Endodermal cell (in vitro differentiated cells): ENCODE results near the gene EFNA3. TPM values are rescaled to one million over a fixed set of nuclear protein-coding genes. Genes with fewer than 3 reads are reported as not detected.

Experiments
- DNase-seq: peaks from one replicate; pipeline ENCODE4 v3.0.0-alpha.2; 2017
- H3K27ac ChIP-seq: 2 replicates; pipeline ENCODE4 v1.5.1; 2013; ENCODE audit warnings: mild to moderate bottlenecking, low read depth, low read length, moderate library complexity
- H3K27me3 ChIP-seq: 2 replicates; pipeline ENCODE4 v1.6.1; 2013; ENCODE audit warnings: mild to moderate bottlenecking, low read length, moderate library complexity; ENCODE audit not compliant: insufficient read depth, control insufficient read depth, poor library complexity, severe bottlenecking
- H3K36me3 ChIP-seq: 2 replicates; pipeline ENCODE4 v1.7.0; 2013; ENCODE audit warnings: mild to moderate bottlenecking, low read length, moderate library complexity; ENCODE audit not compliant: control insufficient read depth, insufficient read depth
- H3K4me1 ChIP-seq: one replicate; pipeline ENCODE4 v1.7.0; 2013; ENCODE audit warnings: low read length; ENCODE audit not compliant: control insufficient read depth, insufficient read depth
- H3K4me3 ChIP-seq: 2 replicates; pipeline ENCODE4 v1.5.1; 2013; ENCODE audit warnings: mild to moderate bottlenecking, low read length, moderate library complexity
- H3K9ac ChIP-seq: 2 replicates; pipeline ENCODE4 v1.6.1; 2013; ENCODE audit warnings: mild to moderate bottlenecking, low read length, moderate library complexity; ENCODE audit not compliant: poor library complexity, severe bottlenecking; ENCODE audit errors: extremely low read depth
- H3K9me3 ChIP-seq: 2 replicates; pipeline ENCODE4 v1.6.1; 2013; ENCODE audit warnings: mild to moderate bottlenecking, low read length, moderate library complexity; ENCODE audit not compliant: control insufficient read depth
- H3K27ac Mint-ChIP-seq: 2 replicates; pipeline ENCODE4 v1.8.0; 2020; ENCODE audit warnings: mixed read lengths
- H3K27me3 Mint-ChIP-seq: 2 replicates; pipeline ENCODE4 v1.8.0; 2021; ENCODE audit warnings: mild to moderate bottlenecking, mixed read lengths; ENCODE audit not compliant: insufficient read depth
- H3K36me3 Mint-ChIP-seq: 2 replicates; pipeline ENCODE4 v1.8.0; 2020; ENCODE audit warnings: low read depth, mixed read lengths
- H3K4me1 Mint-ChIP-seq: 2 replicates; pipeline ENCODE4 v1.8.0; 2020; ENCODE audit warnings: mixed read lengths
- H3K4me3 Mint-ChIP-seq: 2 replicates; pipeline ENCODE4 v1.8.0; 2020; ENCODE audit warnings: mild to moderate bottlenecking, moderate library complexity, mixed read lengths
- H3K9me3 Mint-ChIP-seq: 2 replicates; pipeline ENCODE4 v1.8.0; 2020; ENCODE audit warnings: mild to moderate bottlenecking, mixed read lengths
- WGBS, 2 experiments: methylation state at CpG; one replicate each; pipeline versions ENCODE4 v1.1.5 to v1.1.7; 2013; ENCODE audit warnings: missing lambda C conversion rate in 2 of 2, mixed read lengths in 1 of 2; ENCODE audit not compliant: insufficient coverage in 1 of 2, insufficient read length in 1 of 2; 5-methylcytosine and 5-hydroxymethylcytosine counted together
- total RNA-seq, 2 donors: library from RNA; stranded (reverse); fragmentation: NEBNext Ultra II Directional in 1 of 2; extraction: Animal tissue kit (Norgen Biotek cat#: 25700) in 1 of 2; gene quantifications; 2 replicates in 1 of 2; 3 replicates in 1 of 2; pipeline ENCODE4 v1.2.1, GENCODE V29; 2021
- TF ChIP-seq, protein P1 (sequence below): fragments of 200-600 bp; sonication (generic); conservative IDR thresholded peaks from 2 replicates; pipeline ENCODE4 v1.5.0; 2021; ENCODE audit warnings: antibody characterized with exemption, mild to moderate bottlenecking

Gene EFNA3
- total RNA-seq, 2 donors from 2014 or later, result 3.1 to 6.0 TPM

DNA sequence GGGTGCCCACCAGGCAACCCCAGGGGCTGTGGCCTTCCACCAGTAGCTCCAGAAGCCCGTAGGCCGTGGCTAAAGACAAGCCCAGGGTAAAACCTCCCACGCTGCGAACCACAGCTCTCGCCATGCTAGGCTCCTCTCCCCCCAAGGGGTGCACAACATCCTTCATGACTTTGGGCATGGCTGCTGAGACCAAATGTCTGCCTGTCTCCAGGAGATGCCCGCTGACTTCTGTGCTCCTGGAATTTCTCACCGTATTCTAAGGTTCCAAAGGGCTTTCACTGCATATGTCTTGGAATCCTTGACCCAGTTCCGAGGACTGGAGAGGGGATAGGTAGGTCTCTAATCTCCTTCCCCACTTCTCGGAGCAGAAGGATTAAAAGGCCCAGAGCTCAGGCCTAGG is 45.1 kb upstream of the EFNA3 start, which contains the start of the genes DCST1 and DCST2:
Gene DCST1 (plus strand): TSS at position 301 of the 400 bp plus-strand sequence. CDS start 213 bp downstream, outside the sequence.
Gene DCST2 (minus strand): TSS at position 258 of the 400 bp plus-strand sequence. CDS start 80 bp downstream, at position 178.
- Mint-ChIP-seq H3K4me3 (no peak within 1 kb of the TSS), H3K27me3 (peaks cover 11% of the 10 kb centered on the region), H3K9me3 (no peaks in the 10 kb centered on the region), H3K27ac (no peak within 1 kb of the TSS), H3K36me3 (no peaks in the 10 kb centered on the region), H3K4me1 (peaks cover 1% of the 10 kb centered on the region)
- H3K9me3 ChIP-seq, result no peaks in the 10 kb centered on the region
- no peaks in the 10 kb centered on the region for H3K36me3 ChIP-seq
- WGBS, 2 experiments, result 88 to 97% methylated on average over 8 to 9 of the region's 9 CpGs
- H3K4me1 ChIP-seq, result no peaks in the 10 kb centered on the region
- no peak for DNase-seq
- TF ChIP-seq, protein P1, sequence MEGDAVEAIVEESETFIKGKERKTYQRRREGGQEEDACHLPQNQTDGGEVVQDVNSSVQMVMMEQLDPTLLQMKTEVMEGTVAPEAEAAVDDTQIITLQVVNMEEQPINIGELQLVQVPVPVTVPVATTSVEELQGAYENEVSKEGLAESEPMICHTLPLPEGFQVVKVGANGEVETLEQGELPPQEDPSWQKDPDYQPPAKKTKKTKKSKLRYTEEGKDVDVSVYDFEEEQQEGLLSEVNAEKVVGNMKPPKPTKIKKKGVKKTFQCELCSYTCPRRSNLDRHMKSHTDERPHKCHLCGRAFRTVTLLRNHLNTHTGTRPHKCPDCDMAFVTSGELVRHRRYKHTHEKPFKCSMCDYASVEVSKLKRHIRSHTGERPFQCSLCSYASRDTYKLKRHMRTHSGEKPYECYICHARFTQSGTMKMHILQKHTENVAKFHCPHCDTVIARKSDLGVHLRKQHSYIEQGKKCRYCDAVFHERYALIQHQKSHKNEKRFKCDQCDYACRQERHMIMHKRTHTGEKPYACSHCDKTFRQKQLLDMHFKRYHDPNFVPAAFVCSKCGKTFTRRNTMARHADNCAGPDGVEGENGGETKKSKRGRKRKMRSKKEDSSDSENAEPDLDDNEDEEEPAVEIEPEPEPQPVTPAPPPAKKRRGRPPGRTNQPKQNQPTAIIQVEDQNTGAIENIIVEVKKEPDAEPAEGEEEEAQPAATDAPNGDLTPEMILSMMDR, result no peak
- no peaks in the 10 kb centered on the region for H3K27me3 ChIP-seq
- no peak within 1 kb of the TSS for H3K27ac ChIP-seq
- H3K9ac ChIP-seq, result no peak within 1 kb of the TSS
- no peak within 1 kb of the TSS for H3K4me3 ChIP-seq

DNA sequence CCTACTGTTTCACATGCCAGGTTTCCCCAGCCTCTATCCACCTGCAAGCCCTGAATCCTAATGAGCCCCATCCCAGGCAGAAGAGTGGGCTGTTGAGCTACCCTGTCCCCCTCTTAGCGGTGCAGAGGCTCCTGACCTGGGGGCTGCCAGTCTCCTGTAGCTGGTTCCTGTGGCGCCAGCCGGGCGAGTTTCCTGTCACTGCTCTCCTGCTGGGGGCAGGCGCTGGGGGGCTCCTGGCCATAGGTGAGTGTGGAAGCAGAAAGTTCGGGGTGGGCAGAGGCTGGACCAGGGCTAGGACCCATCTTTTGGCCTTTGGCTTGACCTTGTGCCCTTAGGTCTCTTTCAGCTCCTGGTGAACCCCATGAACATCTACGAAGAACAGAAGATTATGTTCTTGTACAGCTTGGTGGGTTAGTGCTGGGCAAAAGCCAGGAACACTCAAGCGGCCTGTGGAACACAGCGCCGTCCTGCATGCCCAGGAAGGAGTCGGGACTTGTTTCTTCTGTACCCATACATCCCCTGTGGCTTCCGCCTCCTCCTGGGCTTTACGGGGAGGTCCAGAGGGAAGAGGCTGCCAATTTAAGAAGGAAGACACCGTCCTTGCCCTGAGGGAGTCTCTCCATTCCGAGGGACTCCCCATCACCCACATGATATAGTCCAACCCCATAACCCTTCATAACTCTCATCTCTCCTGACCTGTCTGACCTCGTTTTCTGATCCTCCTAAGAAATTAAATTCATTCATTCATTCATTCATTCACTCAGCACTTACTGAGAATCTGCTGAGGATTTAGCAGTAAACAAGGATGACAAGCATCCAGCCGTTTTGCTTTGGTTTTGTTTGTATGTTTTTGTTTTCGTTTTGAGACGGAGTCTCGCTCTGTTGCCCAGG is 44.1 kb upstream of the EFNA3 start:
- no peaks in the 10 kb centered on the region for H3K36me3 ChIP-seq

DNA sequence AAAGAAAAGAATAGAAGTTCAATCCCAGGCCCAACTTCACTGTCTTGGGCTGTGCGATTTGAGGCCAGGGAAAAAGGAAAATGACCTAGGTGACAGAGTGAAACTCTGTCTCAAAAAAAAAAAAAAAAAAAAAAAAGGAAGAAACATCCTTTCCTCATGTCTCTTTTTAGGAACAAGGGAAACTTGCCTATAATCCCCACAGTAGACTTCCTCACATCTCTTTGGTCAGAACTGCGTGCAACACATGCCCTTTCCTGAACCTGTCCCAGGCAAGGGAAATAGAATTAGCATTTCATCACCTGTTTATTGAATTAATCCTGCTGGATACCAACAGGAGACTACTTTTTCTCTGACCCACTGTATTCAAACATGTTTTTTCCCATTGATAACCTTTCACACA is 42.7 kb upstream of the EFNA3 start:
- H3K36me3 ChIP-seq, result no peaks in the 10 kb centered on the region
- 97 to 100% methylated on average over 1 to 2 of the region's 2 CpGs for WGBS, 2 experiments

More for the DNA sequence above, 44.1 kb upstream of the EFNA3 start:
- no peak for DNase-seq
- 85 to 98% methylated on average over 10 to 20 of the region's 20 CpGs for WGBS, 2 experiments
- H3K4me3 Mint-ChIP-seq, result no peak overlapping the region
- H3K27me3 ChIP-seq, result no peaks in the 10 kb centered on the region
- H3K4me1 ChIP-seq, result no peaks in the 10 kb centered on the region
- H3K27ac Mint-ChIP-seq, result no peak overlapping the region
- H3K4me3 ChIP-seq, result no peak overlapping the region
- no peaks in the 10 kb centered on the region for H3K36me3 Mint-ChIP-seq
- H3K9ac ChIP-seq, result no peak overlapping the region
- H3K27ac ChIP-seq, result no peak overlapping the region
- H3K9me3 Mint-ChIP-seq, result no peaks in the 10 kb centered on the region
- H3K9me3 ChIP-seq, result no peaks in the 10 kb centered on the region
- TF ChIP-seq, protein P1, result no peak
- peaks cover 3% of the 10 kb centered on the region for H3K4me1 Mint-ChIP-seq
- H3K27me3 Mint-ChIP-seq, result peaks cover 13% of the 10 kb centered on the region

More for the DNA sequence above, 42.7 kb upstream of the EFNA3 start:
- no peaks in the 10 kb centered on the region for H3K4me1 ChIP-seq
- H3K4me3 ChIP-seq, result no peak overlapping the region
- H3K27me3 ChIP-seq, result no peaks in the 10 kb centered on the region
- no peak for DNase-seq
- H3K4me3 Mint-ChIP-seq, result no peak overlapping the region
- peaks cover 3% of the 10 kb centered on the region for H3K4me1 Mint-ChIP-seq
- no peaks in the 10 kb centered on the region for H3K9me3 Mint-ChIP-seq
- no peak overlapping the region for H3K27ac ChIP-seq
- peaks cover 15% of the 10 kb centered on the region for H3K27me3 Mint-ChIP-seq
- H3K9ac ChIP-seq, result no peak overlapping the region
- H3K27ac Mint-ChIP-seq, result no peak overlapping the region
- TF ChIP-seq, protein P1, result no peak
- no peaks in the 10 kb centered on the region for H3K9me3 ChIP-seq
- no peaks in the 10 kb centered on the region for H3K36me3 Mint-ChIP-seq
